Ovary (tissue), 9 donors: ENCODE measurements around the gene PFAS. TPM values are rescaled to one million over a fixed set of nuclear protein-coding genes. Genes with fewer than 3 reads are reported as not detected.

Source experiments
- DNase-seq, 5 donors: peaks; one replicate each; pipeline ENCODE4 v3.0.0-alpha.2; 2019 to 2020
- H3K27ac ChIP-seq, 2 donors: fragments of 200-600 bp; one replicate each; pipeline versions ENCODE4 v1.5.1 to v1.8.0; 2019 to 2022
- H3K27me3 ChIP-seq: fragments of 200-600 bp; one replicate; pipeline ENCODE4 v1.8.0; 2022
- H3K36me3 ChIP-seq: fragments of 200-600 bp; sonication (generic); one replicate; pipeline ENCODE4 v1.5.1; 2019
- H3K4me1 ChIP-seq: one replicate; pipeline ENCODE4 v1.8.1; 2013; ENCODE audit warnings: mild to moderate bottlenecking, moderate library complexity; ENCODE audit not compliant: insufficient read depth
- H3K4me3 ChIP-seq: fragments of 200-600 bp; sonication (generic); one replicate; pipeline ENCODE4 v1.5.1; 2017
- H3K9me3 ChIP-seq, 2 donors: fragments of 200-600 bp in 1 of 2; sonication (generic) in 1 of 2; one replicate each; pipeline versions ENCODE4 v1.5.1 to v1.8.1; 2013 to 2019; ENCODE audit warnings: mild to moderate bottlenecking in 1 of 2, moderate library complexity in 1 of 2
- CTCF ChIP-seq, 3 donors: fragments of 450-650 bp in 2 of 3; fragments of 200-600 bp in 1 of 3; IDR thresholded peaks; one replicate each; pipeline versions ENCODE4 v1.5.1 to v1.8.0; 2016 to 2022; ENCODE audit warnings: antibody characterized with exemption in 3 of 3, mild to moderate bottlenecking in 1 of 3
- EP300 ChIP-seq: sonication (generic); formaldehyde crosslinking; IDR thresholded peaks from one replicate; pipeline ENCODE4 v1.6.1; 2017; ENCODE audit warnings: antibody characterized with exemption
- POLR2A ChIP-seq: fragments of 450-650 bp; IDR thresholded peaks from one replicate; pipeline ENCODE4 v1.6.1; 2017; ENCODE audit warnings: antibody characterized with exemption, mild to moderate bottlenecking, moderate library complexity
- WGBS, 3 donors: extraction: QIAGEN DNeasy Blood & Tissue Kit in 1 of 3; methylation state at CpG; one replicate each; pipeline versions ENCODE4 v1.1.5 to v1.1.7; 2013 to 2017; 5-methylcytosine and 5-hydroxymethylcytosine counted together
- intact Hi-C, 4 donors: fragments of 100-400 bp; cut with DNase I; formaldehyde crosslinking; loops; one replicate each; pipeline versions ENCODE4 v1.11.0 to v1.15.1; 2022 to 2023
- polyA plus RNA-seq, 2 donors: library from polyadenylated mRNA; stranded (reverse); fragments of 200-250 nt in 1 of 2; fragments of 350-450 nt in 1 of 2; fragmentation: Illumina TruSeq in 1 of 2; extraction: RNeasy Lipid Tissue Mini Kit (QIAGEN cat#74804) in 1 of 2; gene quantifications; one replicate each; pipeline ENCODE4 v1.2.3, GENCODE V29; 2013 to 2014
- total RNA-seq, 7 donors: library from RNA; depleted of rRNA in 2 of 7; stranded (reverse); fragments of >200 nt in 2 of 7; fragmentation: NEBNext Ultra II Directional in 3 of 7; extraction: Animal tissue kit (Norgen Biotek cat#: 25700) in 3 of 7; gene quantifications; one replicate each; pipeline versions ENCODE4 v1.1.0 to v1.2.4, GENCODE V29; 2016 to 2023
- donor health status: DM: no; HTN: no; CAD: no; lungs with moderate emphysema.
- donor health status: DM: no; HTN: no; CAD: no.
- donor health status: Bipolar disorder and iron deficiency.
- donor health status: DM: yes; HTN: yes; CAD: no.
- donor health status: DM: no; HTN: no; CAD: no.
- donor health status: DM: yes; HTN: yes; CAD: no.

PFAS gene
- total and polyA plus RNA-seq, 9 donors, result 6.6 to 69.9 (median 27.8) TPM

GRCh38 chr17:8290043-8290442 lies 41.0 kb downstream of the PFAS start:
- DNase-seq, result no peak
- no peaks in the 10 kb centered on the region for H3K27me3 ChIP-seq
- H3K4me3 ChIP-seq, result no peak overlapping the region
- WGBS, 3 donors, result 38 to 51% (median 50%) methylated on average over 3 of the region's 3 CpGs
- H3K36me3 ChIP-seq, result no peaks in the 10 kb centered on the region
- H3K4me1 ChIP-seq, result peaks cover 2% of the 10 kb centered on the region
- no peak for TF ChIP-seq EP300
- TF ChIP-seq POLR2A, result no peak
- TF ChIP-seq CTCF (IDR thresholded peaks at IDR 0.05), result no peak
- H3K9me3 ChIP-seq, result no peaks in the 10 kb centered on the region
- no peak overlapping the region for H3K27ac ChIP-seq
- intact Hi-C loops, result loop anchor here in 2 of 4 donors (5.0 to 10.0 kb wide), 3 partner anchors 45 to 175 kb away; partner anchors contain the start of genes ALOXE3 (in 1 of the 2), CTC1 (in 1 of the 2) and PFAS (in 1 of the 2)

GRCh38 chr17:8292639-8293395 lies 43.7 kb downstream of the PFAS start:
- H3K36me3 ChIP-seq, result no peaks in the 10 kb centered on the region
- no peak for TF ChIP-seq CTCF (IDR thresholded peaks at IDR 0.05)
- 80 to 86% (median 86%) methylated on average over 5 of the region's 5 CpGs for WGBS, 3 donors
- H3K27ac ChIP-seq, result no peak overlapping the region
- H3K9me3 ChIP-seq, result no peaks in the 10 kb centered on the region
- DNase-seq, result no peak
- peaks cover 2% of the 10 kb centered on the region for H3K4me1 ChIP-seq
- intact Hi-C loops, result loop anchor here in 2 of 4 donors (5.0 to 10.0 kb wide), 3 partner anchors 48 to 178 kb away; partner anchors contain the start of genes ALOXE3 (in 1 of the 2), CTC1 (in 1 of the 2) and PFAS (in 1 of the 2)
- H3K4me3 ChIP-seq, result no peak overlapping the region
- H3K27me3 ChIP-seq, result no peaks in the 10 kb centered on the region

- H3K9me3 ChIP-seq, result no peaks in the 10 kb centered on the region
- H3K4me3 ChIP-seq, result no peak overlapping the region
- WGBS, 3 donors, result 86 to 95% (median 89%) methylated on average over 9 of the region's 9 CpGs
- TF ChIP-seq POLR2A, result no peak
- no peak for TF ChIP-seq EP300
- no peak for TF ChIP-seq CTCF (IDR thresholded peaks at IDR 0.05)
- no peak for DNase-seq
- no peaks in the 10 kb centered on the region for H3K27me3 ChIP-seq
- peaks cover under 1% of the 10 kb centered on the region for H3K4me1 ChIP-seq
- intact Hi-C loops, result loop anchor here in 2 of 4 donors (5.0 to 10.0 kb wide), 3 partner anchors 50 to 180 kb away; partner anchors contain the start of genes ALOXE3 (in 1 of the 2), CTC1 (in 1 of the 2) and PFAS (in 1 of the 2)
- no peaks in the 10 kb centered on the region for H3K36me3 ChIP-seq
- no peak overlapping the region for H3K27ac ChIP-seq
These were observed 45.3 kb downstream of the PFAS start for GRCh38 chr17:8294361-8294760.

- WGBS, 3 donors, result 6 to 7% (median 6%) methylated on average over 15 of the region's 15 CpGs
- Histone ChIP-seq H3K27me3 (no peaks in the 10 kb centered on the region), H3K4me1 (no peaks in the 10 kb centered on the region), H3K36me3 (no peaks in the 10 kb centered on the region), H3K4me3 (peak overlapping the region; percentile 74), H3K27ac (peak overlapping the region in 1 of 2 donors; percentile 43), H3K9me3 (no peaks in the 10 kb centered on the region)
- TF ChIP-seq POLR2A, result no peak
- no peak for TF ChIP-seq CTCF (IDR thresholded peaks at IDR 0.05)
- no peak for TF ChIP-seq EP300
- DNase-seq, result no peak
- intact Hi-C loops, result loop anchor here in 3 of 4 donors (5.0 to 10.0 kb wide), 4 partner anchors 50 to 363 kb away; partner anchors contain the start of genes ALOXE3 (in 1 of the 3), CNTROB (in 1 of the 3), CTC1 (in 1 of the 3) and PFAS (in 1 of the 3)
These were observed 45.8 kb downstream of the PFAS start for GRCh38 chr17:8294814-8295316.
